Right atrium auricular region (tissue), 2 donors: ENCODE data around the gene FBXO28. TPM values are rescaled to one million over a fixed set of nuclear protein-coding genes. Genes with fewer than 3 reads are reported as not detected.
"Not testable (repeated sequence)": the region's sequence is repeated elsewhere in the genome, so short reads cannot be mapped to it uniquely, and the experiment has no call there.

ENCODE experiments used
- DNase-seq: peaks from one replicate; pipeline ENCODE4 v3.0.0-alpha.2; 2019; ENCODE audit warnings: low spot score
- H3K27ac ChIP-seq, 2 donors: fragments of 200-600 bp; sonication (generic); 1 replicate in 1 of 2; 2 replicates in 1 of 2; pipeline ENCODE4 v1.5.1; 2016 to 2019
- H3K27me3 ChIP-seq, 2 donors: fragments of 200-600 bp; sonication (generic); one replicate each; pipeline versions ENCODE4 v1.5.1 to v1.6.0; 2017 to 2019
- H3K36me3 ChIP-seq: fragments of 200-600 bp; sonication (generic); one replicate; pipeline ENCODE4 v1.5.1; 2016
- H3K4me1 ChIP-seq, 2 donors: fragments of 200-600 bp; sonication (generic); one replicate each; pipeline versions ENCODE4 v1.5.1 to v1.6.0; 2017 to 2019
- H3K4me3 ChIP-seq, 2 donors: fragments of 200-600 bp; sonication (generic); 1 replicate in 1 of 2; 2 replicates in 1 of 2; pipeline ENCODE4 v1.5.1; 2017 to 2019; ENCODE audit warnings: mild to moderate bottlenecking in 1 of 2, moderate library complexity in 1 of 2
- H3K9me3 ChIP-seq, 2 donors: fragments of 200-600 bp; sonication (generic); one replicate each; pipeline ENCODE4 v1.5.1; 2019
- CTCF ChIP-seq, 2 donors: fragments of 200-600 bp; sonication (generic); IDR thresholded peaks; one replicate each; pipeline ENCODE4 v1.5.1; 2019; ENCODE audit warnings: antibody characterized with exemption in 2 of 2
- total RNA-seq, 2 donors: library from RNA; depleted of rRNA; stranded (reverse); fragments of >200 nt; gene quantifications; one replicate each; pipeline ENCODE4 v1.1.0, GENCODE V29; 2016

FBXO28 gene
- total RNA-seq, 2 donors from 2014 or later = 15.4 to 17.9 TPM

- H3K4me3 ChIP-seq = no peak overlapping the region
- DNase-seq = no peak
- no peaks in the 10 kb centered on the region for H3K4me1 ChIP-seq
- no peaks in the 10 kb centered on the region for H3K9me3 ChIP-seq
- TF ChIP-seq CTCF (IDR thresholded peaks at IDR 0.05) = no peak
- H3K27me3 ChIP-seq = no peaks in the 10 kb centered on the region
- H3K27ac ChIP-seq = no peak overlapping the region
- H3K36me3 ChIP-seq = no peaks in the 10 kb centered on the region
Measured at GRCh38 chr1:224068458-224069072, 45.3 kb upstream of the FBXO28 start.

GRCh38 chr1:224069138-224069537 lies 44.8 kb upstream of the FBXO28 start:
- Histone ChIP-seq H3K4me3 (no peak overlapping the region), H3K27me3 (no peaks in the 10 kb centered on the region), H3K4me1 (no peaks in the 10 kb centered on the region), H3K27ac (no peak overlapping the region), H3K9me3 (no peaks in the 10 kb centered on the region), H3K36me3 (no peaks in the 10 kb centered on the region)
- no peak for DNase-seq
- no peak for TF ChIP-seq CTCF (IDR thresholded peaks at IDR 0.05)

GRCh38 chr1:224070521-224070920 lies 43.4 kb upstream of the FBXO28 start:
- Histone ChIP-seq H3K27me3 (no peaks in the 10 kb centered on the region), H3K36me3 (no peaks in the 10 kb centered on the region), H3K27ac (no peak overlapping the region), H3K4me3 (no peak overlapping the region), H3K9me3 (no peaks in the 10 kb centered on the region), H3K4me1 (no peaks in the 10 kb centered on the region)
- DNase-seq = no peak
- TF ChIP-seq CTCF (IDR thresholded peaks at IDR 0.05) = no peak

GRCh38 chr1:224076407-224076806 lies 37.5 kb upstream of the FBXO28 start:
- DNase-seq = no peak
- Histone ChIP-seq H3K36me3 (no peaks in the 10 kb centered on the region), H3K27me3 (no peaks in the 10 kb centered on the region), H3K4me3 (no peak overlapping the region), H3K9me3 (no peaks in the 10 kb centered on the region), H3K4me1 (no peaks in the 10 kb centered on the region), H3K27ac (no peak overlapping the region)
- no peak for TF ChIP-seq CTCF (IDR thresholded peaks at IDR 0.05)

GRCh38 chr1:224079644-224080043 lies 34.3 kb upstream of the FBXO28 start:
- not testable (repeated sequence) for H3K9me3 ChIP-seq, H3K36me3 ChIP-seq, H3K27me3 ChIP-seq, H3K27ac ChIP-seq, H3K4me1 ChIP-seq, DNase-seq, H3K4me3 ChIP-seq

GRCh38 chr1:224080115-224080774 lies 33.7 kb upstream of the FBXO28 start:
- no peak for TF ChIP-seq CTCF (IDR thresholded peaks at IDR 0.05)
- DNase-seq = no peak
- no peak overlapping the region for H3K27ac ChIP-seq
- H3K36me3 ChIP-seq = no peaks in the 10 kb centered on the region
- H3K4me3 ChIP-seq = no peak overlapping the region
- H3K27me3 ChIP-seq = no peaks in the 10 kb centered on the region
- no peaks in the 10 kb centered on the region for H3K4me1 ChIP-seq
- H3K9me3 ChIP-seq = no peaks in the 10 kb centered on the region
